ENCODE results near the gene SART3.
A peak's percentile ranks its signal among the peaks of the same experiment; 100 is the strongest.
"Not testable (repeated sequence)": the region's sequence is repeated elsewhere in the genome, so short reads cannot be mapped to it uniquely, and the experiment has no call there.

Gene SART3

DNA sequence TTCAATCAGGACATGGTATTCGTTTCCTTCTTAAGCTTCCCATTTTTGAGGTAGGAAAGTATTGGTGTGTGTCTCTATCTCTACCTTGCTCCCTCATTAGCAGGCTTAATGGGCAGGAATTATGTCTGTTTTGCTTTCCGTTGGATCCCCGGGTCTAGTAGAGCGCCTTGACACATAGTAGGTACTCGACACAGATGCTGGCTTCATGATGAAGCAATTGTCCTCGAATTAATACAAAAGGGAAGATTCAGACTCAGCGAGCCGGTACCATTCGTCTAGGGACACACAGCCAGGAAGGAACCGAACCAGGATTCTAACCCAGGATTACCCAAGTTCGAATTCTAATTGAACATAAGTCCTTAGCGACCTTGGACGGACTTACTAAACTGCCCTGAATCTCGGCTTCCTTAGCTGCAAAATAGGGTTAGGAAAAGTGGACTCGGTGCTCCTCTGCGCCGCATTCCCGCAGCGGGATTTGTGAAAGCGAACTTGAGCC, 927 bp upstream of the SART3 start:
- no peak for DNase-seq (ENCODE audit: low read depth)
- TF ChIP-seq, protein P1, sequence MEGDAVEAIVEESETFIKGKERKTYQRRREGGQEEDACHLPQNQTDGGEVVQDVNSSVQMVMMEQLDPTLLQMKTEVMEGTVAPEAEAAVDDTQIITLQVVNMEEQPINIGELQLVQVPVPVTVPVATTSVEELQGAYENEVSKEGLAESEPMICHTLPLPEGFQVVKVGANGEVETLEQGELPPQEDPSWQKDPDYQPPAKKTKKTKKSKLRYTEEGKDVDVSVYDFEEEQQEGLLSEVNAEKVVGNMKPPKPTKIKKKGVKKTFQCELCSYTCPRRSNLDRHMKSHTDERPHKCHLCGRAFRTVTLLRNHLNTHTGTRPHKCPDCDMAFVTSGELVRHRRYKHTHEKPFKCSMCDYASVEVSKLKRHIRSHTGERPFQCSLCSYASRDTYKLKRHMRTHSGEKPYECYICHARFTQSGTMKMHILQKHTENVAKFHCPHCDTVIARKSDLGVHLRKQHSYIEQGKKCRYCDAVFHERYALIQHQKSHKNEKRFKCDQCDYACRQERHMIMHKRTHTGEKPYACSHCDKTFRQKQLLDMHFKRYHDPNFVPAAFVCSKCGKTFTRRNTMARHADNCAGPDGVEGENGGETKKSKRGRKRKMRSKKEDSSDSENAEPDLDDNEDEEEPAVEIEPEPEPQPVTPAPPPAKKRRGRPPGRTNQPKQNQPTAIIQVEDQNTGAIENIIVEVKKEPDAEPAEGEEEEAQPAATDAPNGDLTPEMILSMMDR (IDR thresholded peaks at IDR 0.05; ENCODE audit: insufficient read depth, low read depth, low read length, missing control alignments), result no peak
- peak overlapping the region; percentile 98 for H3K4me3 ChIP-seq (ENCODE audit: low read length)

DNA sequence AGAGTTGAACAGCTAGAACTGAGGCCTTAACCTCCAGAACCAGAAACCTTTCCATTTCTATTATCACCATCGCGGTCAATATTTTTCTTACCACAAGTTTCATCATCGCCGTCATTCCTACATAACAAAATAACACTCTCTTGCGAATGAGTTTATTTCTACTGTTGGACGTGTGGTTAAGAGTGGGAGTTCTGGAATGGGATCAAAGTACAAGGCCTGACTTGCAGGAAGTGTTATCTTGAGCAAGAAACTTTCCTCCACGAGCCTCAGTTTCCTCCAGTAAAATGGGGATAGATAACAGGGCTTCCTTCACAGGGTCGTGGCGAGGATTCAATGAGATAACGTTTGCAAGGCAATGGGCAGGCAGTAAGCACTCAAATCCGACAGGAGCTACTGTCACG, 652 bp downstream of the SART3 start:
- peak overlapping the region; percentile 98 for H3K4me3 ChIP-seq (ENCODE audit: low read length)
- TF ChIP-seq, protein P1 (IDR thresholded peaks at IDR 0.05; ENCODE audit: insufficient read depth, low read depth, low read length, missing control alignments), result no peak
- peak; percentile 29 for DNase-seq (ENCODE audit: low read depth)

GRCh38 chr12:108559748-108560147, 1.2 kb downstream of the SART3 start:
- DNase-seq (ENCODE audit: low read depth), result no peak
- peak overlapping the region; percentile 98 for H3K4me3 ChIP-seq (ENCODE audit: low read length)
- TF ChIP-seq, protein P1 (IDR thresholded peaks at IDR 0.05; ENCODE audit: insufficient read depth, low read depth, low read length, missing control alignments), result no peak

DNA sequence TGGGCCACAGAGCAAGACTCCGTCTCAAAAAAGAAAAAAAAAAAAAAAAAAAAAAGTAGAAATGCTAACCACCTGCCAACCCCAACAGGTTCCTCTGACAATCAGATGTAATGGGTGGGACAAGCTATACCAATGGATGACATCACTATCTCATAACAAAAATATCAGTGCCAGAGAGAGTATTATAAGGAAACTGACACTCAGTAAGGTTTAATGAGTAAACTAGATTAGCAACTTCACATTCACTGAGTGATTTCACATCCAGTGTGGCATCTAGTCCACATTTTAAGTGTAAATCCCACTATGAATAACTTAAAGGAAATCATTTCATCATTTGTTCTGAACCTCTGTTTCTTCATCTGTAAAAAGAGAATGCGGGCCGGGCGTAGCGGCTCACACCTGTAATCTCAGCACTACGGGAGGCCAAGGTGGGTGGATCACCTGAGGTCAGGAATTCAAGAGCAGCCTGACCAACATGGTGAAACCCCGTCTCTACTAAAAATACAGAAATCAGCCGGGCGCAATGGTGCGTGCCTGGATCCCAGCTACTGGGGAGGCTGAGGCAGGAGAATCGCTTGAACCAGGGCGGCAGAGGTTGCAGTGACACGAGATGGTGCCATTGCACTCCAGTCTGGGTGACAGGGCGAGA, 1.8 kb downstream of the SART3 start:
- TF ChIP-seq, protein P1 (IDR thresholded peaks at IDR 0.05; ENCODE audit: insufficient read depth, low read depth, low read length, missing control alignments), result no peak
- no peak for DNase-seq (ENCODE audit: low read depth)
- H3K4me3 ChIP-seq (ENCODE audit: low read length), result no peak overlapping the region

DNA sequence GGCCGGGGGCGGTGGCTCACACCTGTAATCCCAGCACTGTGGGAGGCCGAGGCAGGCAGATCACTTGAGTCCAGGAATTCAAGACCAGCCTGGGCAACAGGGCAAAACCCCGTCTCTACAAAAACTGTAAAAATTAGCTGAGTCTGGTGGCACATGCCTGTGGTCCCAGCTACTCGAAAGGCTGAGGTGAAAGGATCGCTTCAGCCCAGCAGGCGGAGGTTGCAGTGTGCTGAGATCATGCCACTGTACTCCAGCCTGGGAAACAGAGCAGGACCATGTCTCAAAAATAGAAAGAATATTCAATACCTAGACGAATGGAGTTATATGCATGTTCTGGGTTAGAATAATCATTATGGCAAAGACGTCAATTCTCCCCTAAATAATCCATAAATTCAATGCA, 5.6 kb downstream of the SART3 start:
- not testable (repeated sequence) for H3K4me3 ChIP-seq (ENCODE audit: low read length); DNase-seq (ENCODE audit: low read depth)

DNA sequence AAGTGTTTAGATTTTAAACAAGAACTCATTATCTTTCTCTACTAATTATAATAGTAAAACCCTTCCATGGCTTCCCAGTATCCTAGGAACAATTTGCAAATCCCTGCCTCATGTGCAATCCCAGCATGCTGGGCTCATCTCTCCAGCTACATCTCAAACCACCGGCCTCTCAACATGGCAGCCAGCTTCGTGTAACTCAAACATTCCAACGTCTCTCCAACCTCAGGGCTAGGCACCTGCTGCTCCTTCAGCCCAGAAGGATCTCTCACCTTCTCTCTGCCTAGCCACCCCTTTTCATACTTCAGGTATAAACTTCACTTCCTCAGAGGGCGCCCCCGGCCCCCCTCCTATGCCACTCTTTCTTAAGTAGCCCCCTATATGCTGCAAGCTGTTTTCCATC, 7.2 kb downstream of the SART3 start:
- TF ChIP-seq, protein P1 (IDR thresholded peaks at IDR 0.05; ENCODE audit: insufficient read depth, low read depth, low read length, missing control alignments), result no peak
- H3K4me3 ChIP-seq (ENCODE audit: low read length), result no peak overlapping the region
- no peak for DNase-seq (ENCODE audit: low read depth)

GRCh38 chr12:108551535-108551934, 9.4 kb downstream of the SART3 start:
- no peak for DNase-seq (ENCODE audit: low read depth)
- no peak overlapping the region for H3K4me3 ChIP-seq (ENCODE audit: low read length)
- TF ChIP-seq, protein P1 (IDR thresholded peaks at IDR 0.05; ENCODE audit: insufficient read depth, low read depth, low read length, missing control alignments), result no peak

Measured in epithelial cell of esophagus (primary cell).